GM12865 (cell line): Measurements from ENCODE around the gene EDAR.

ENCODE experiments used
- DNase-seq: peaks from one replicate; pipeline ENCODE4 v3.0.0; 2010; ENCODE audit warnings: low read depth
- H3K4me3 ChIP-seq: 2 replicates; pipeline ENCODE4 v1.5.1; 2011; ENCODE audit warnings: mild to moderate bottlenecking, low read depth, low read length, control low read depth
- TF ChIP-seq, protein P1 (sequence below): IDR thresholded peaks from 2 replicates; pipeline ENCODE4 v1.5.1; 2011; ENCODE audit warnings: low read length, control low read depth, low read depth, inconsistent platforms; ENCODE audit not compliant: insufficient read depth; ENCODE audit errors: missing control alignments

EDAR gene

DNA sequence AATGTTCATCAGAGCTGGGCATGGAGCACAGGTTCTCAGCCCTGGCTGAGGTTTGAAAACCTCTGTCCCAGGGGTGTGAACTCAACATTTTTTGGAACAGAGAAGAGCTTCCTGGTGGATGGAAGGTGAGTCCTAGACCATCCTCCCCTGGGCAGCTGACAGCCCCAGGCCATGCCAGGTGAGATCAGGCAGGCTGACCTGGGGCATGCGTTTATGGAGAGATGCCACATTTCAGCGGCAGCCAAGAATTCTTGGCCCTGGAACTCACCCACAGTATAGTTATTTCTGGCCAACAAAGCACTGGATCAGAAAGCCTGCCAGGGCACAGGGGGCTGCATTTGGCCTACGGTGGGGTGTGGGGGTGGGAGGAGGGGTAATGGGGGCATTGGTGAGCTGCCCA is 83.8 kb downstream of the EDAR start:
- DNase-seq, result no peak
- TF ChIP-seq, protein P1, sequence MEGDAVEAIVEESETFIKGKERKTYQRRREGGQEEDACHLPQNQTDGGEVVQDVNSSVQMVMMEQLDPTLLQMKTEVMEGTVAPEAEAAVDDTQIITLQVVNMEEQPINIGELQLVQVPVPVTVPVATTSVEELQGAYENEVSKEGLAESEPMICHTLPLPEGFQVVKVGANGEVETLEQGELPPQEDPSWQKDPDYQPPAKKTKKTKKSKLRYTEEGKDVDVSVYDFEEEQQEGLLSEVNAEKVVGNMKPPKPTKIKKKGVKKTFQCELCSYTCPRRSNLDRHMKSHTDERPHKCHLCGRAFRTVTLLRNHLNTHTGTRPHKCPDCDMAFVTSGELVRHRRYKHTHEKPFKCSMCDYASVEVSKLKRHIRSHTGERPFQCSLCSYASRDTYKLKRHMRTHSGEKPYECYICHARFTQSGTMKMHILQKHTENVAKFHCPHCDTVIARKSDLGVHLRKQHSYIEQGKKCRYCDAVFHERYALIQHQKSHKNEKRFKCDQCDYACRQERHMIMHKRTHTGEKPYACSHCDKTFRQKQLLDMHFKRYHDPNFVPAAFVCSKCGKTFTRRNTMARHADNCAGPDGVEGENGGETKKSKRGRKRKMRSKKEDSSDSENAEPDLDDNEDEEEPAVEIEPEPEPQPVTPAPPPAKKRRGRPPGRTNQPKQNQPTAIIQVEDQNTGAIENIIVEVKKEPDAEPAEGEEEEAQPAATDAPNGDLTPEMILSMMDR, result no peak
- no peak overlapping the region for H3K4me3 ChIP-seq

DNA sequence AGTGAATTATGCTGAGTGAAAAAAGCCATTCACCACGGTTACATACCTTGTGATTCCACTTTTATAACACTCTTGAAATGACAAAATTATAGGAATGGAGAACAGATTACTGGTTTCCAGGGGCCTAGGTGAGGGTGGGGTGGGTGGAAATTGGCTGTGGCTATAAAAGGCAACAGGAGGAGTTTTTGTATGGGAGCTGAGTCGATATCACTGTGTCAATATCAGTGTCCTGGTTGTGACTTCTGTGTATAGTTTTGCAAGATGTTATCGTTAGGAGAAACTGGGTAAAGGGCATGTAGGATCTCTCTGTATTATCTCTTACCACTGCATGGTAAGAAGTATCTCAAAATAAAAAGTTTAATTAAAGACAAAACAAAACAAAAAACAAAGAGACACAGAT is 84.3 kb downstream of the EDAR start:
- H3K4me3 ChIP-seq, result no peak overlapping the region
- DNase-seq, result no peak
- TF ChIP-seq, protein P1, result no peak

DNA sequence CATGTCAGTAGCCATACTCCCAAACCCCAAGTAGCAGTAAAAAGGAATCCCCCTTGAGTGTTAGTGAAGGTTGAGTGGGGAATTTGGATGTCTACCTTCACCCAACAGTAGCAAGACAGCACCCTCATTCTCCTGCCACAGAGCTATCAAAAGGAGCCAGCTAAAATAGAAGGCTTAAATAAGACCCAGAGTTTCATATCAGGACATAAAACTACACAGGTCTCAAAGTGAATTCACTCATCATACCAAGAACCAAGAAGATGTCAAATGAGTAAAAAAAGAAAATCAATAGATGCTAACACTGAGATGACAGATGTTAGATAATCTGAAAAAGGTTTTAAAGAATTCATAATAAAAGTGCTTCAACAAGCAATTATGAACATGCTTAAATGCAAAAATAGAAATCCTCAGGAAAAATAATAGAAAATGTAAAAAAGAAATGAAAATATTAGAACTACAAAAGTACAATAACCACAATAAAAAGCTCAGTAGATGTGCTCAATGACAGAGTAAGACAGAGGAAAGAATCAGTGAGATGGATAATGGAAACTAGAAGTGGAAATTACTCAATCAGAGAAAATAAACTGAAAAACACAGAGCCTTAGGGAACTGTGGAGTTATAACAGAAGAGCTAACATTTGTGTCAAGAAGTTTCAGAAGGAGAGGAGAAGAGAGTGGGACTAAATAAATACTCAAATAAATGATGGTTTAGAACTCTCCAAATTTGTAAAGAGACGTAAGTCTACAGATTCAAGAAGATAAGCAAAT is 90.5 kb downstream of the EDAR start:
- TF ChIP-seq, protein P1, result no peak
- H3K4me3 ChIP-seq, result no peak overlapping the region
- DNase-seq, result no peak

DNA sequence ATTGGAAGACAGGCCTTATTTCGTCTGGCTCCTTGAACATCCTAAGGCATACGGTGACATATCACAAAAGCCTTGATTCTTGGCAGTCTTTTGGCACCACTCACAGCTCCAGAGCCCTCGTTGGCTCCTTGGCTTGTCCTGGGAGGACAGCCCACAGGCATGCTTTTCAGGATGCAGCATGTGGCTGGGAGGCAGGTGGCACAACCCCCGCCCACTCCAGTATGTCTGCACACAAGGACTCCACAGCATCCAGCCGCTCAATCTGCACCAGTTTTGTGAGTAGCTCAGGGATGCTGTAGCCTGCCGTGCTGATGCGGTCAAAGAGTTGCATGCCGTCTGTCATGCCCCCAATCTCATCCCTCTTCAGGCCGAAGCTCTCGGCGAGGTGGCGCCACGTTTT is 92.3 kb downstream of the EDAR start:
- no peak overlapping the region for H3K4me3 ChIP-seq
- no peak for DNase-seq
- TF ChIP-seq, protein P1, result no peak

DNA sequence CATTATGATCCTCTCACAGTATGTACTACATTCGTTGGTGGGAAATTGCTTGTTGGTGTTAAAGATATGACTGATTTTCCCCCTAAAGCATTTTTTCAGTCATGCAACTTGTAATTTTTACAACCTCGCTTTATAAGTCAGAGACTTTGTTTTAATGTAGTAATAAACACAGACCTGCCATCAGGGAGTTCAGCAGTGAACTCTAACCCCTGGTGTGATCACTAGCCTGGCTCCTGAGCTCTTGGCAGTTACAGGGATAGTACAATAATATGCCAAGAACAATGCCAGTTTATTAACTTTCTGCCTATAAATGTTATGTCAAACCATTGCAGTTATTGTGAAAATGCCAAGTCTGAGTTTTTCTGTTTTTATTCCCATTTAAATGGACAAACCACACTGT is 93.8 kb downstream of the EDAR start:
- H3K4me3 ChIP-seq, result no peak overlapping the region
- no peak for DNase-seq
- TF ChIP-seq, protein P1, result no peak

DNA sequence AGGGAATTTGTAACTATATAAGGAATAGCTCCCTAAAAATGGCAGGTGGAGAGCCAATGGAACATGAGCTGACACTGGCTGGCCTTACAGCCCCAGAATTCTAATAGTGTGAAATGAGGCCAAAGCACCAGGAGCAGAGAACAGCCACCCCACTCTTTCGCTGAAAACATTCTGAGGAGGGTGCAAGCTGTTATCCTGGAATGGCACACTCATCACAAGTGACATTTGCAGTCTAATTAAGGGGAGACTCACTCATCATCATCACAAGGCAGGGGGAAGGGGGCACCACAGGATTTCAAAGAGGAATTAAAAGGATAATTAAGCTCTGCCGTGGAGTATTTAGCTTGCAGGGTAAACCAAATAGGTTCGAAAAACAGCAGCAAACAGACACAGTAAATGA is 94.3 kb downstream of the EDAR start:
- no peak for DNase-seq
- no peak overlapping the region for H3K4me3 ChIP-seq
- TF ChIP-seq, protein P1, result no peak

DNA sequence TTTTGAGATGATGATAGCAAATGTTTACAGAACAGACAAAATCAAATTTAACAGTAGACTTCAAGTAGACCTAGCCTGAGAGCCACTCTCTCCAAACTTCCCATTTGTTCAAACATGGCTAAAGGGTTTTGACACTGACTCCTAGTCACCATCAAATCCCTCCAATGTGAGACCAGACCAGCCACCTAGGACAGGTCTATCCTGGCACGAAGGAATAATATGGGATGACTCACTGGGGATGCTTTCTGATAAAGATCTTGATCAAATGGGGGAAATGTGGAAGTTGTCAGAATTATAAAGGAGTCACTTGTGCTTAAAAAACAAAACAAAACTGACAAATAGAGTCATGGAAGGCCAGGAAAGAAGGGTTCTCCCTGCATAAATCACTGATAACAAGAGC is 95.7 kb downstream of the EDAR start:
- no peak overlapping the region for H3K4me3 ChIP-seq
- no peak for DNase-seq
- TF ChIP-seq, protein P1, result no peak
